HL-60 (cell line): ENCODE measurements around the gene MTHFD1L.

Source experiments
- DNase-seq, 2 experiments: peaks; one replicate each; pipeline ENCODE4 v3.0.0-alpha.2; 2010 to 2020; ENCODE audit warnings: low read depth in 1 of 2, low spot score in 1 of 2
- H3K27ac ChIP-seq: fragments of 250-450 bp; sonication (Bioruptor Pico); replicated peaks from 2 replicates; pipeline ENCODE4 v1.5.1; 2020; ENCODE audit warnings: mild to moderate bottlenecking, moderate library complexity
- H3K27me3 ChIP-seq: fragments of 250-450 bp; sonication (Bioruptor Pico); 2 replicates; pipeline ENCODE4 v1.5.1; 2021; ENCODE audit warnings: mild to moderate bottlenecking, moderate library complexity; ENCODE audit not compliant: insufficient read depth, poor library complexity, severe bottlenecking
- H3K4me3 ChIP-seq: replicated peaks from 2 replicates; pipeline ENCODE4 v1.5.1; 2011; ENCODE audit warnings: mild to moderate bottlenecking, control low read depth, low read length; ENCODE audit not compliant: insufficient read depth
- GABPA ChIP-seq: IDR thresholded peaks from 2 replicates; pipeline ENCODE4 v1.6.1; 2012; ENCODE audit warnings: low read depth
- POLR2AphosphoS5 ChIP-seq: IDR thresholded peaks from 2 replicates; pipeline ENCODE4 v1.6.1; 2012; ENCODE audit warnings: low read depth
- SPI1 ChIP-seq: IDR thresholded peaks from 2 replicates; pipeline ENCODE4 v1.6.1; 2012; ENCODE audit warnings: low read depth, mild to moderate bottlenecking, borderline replicate concordance
- TF ChIP-seq, protein P1 (sequence below): IDR thresholded peaks from one replicate; pipeline ENCODE4 v1.5.1; 2011; ENCODE audit warnings: low read length, control low read depth, inconsistent platforms; ENCODE audit not compliant: insufficient read depth
- TF ChIP-seq, protein P2 (sequence below): IDR thresholded peaks from 2 replicates; pipeline ENCODE4 v1.6.1; 2012; ENCODE audit warnings: low read depth; ENCODE audit not compliant: insufficient replicate concordance

Gene MTHFD1L

DNA sequence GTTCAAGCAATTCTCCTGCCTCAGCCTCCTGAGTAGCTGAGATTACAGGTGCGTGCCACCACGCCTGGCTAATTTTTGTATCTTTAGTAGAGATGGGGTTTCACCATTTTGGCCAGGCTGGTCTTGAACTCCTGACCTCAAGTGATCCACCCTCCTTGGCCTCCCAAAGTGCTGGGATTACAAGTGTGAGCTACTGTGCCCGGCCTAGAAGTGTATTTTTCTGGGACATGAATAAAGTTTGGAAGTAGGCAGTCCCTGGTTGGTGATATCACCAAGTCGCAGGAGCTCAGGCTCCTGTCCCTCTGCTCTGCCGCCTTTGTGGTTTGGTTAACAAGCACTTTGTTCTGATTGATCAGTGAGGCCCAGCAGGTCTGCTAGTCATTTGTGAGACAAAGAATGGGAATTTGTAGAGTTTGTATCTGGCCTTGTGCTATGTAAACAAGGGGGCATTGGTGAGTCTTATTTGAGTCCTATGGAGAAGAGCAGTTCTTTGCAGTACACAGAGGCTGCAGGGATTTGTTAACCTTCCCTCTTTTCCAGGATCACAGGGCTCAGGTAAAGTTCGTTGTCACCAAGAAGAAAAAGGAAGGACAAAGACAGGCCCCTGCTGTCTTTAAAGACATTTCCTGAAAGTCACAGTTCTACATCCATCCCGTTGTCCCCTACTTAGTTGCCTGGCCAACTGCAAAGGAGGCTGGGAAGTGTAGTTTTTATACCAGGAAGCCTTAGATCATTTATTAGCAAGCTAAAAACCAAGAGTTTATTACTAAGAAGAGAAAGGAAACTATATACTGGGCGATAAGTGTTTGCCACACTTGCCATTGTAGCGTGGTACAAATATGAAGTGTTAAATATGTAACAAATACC, 13.1 kb downstream of the MTHFD1L start:
- no peak overlapping the region for H3K4me3 ChIP-seq
- no peak for DNase-seq
- no peaks in the 10 kb centered on the region for H3K27me3 ChIP-seq
- H3K27ac ChIP-seq: no peak overlapping the region
- TF ChIP-seq SPI1: no peak
- no peak for TF ChIP-seq POLR2AphosphoS5
- TF ChIP-seq, protein P1, sequence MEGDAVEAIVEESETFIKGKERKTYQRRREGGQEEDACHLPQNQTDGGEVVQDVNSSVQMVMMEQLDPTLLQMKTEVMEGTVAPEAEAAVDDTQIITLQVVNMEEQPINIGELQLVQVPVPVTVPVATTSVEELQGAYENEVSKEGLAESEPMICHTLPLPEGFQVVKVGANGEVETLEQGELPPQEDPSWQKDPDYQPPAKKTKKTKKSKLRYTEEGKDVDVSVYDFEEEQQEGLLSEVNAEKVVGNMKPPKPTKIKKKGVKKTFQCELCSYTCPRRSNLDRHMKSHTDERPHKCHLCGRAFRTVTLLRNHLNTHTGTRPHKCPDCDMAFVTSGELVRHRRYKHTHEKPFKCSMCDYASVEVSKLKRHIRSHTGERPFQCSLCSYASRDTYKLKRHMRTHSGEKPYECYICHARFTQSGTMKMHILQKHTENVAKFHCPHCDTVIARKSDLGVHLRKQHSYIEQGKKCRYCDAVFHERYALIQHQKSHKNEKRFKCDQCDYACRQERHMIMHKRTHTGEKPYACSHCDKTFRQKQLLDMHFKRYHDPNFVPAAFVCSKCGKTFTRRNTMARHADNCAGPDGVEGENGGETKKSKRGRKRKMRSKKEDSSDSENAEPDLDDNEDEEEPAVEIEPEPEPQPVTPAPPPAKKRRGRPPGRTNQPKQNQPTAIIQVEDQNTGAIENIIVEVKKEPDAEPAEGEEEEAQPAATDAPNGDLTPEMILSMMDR: no peak
- no peak for TF ChIP-seq GABPA
- TF ChIP-seq, protein P2, sequence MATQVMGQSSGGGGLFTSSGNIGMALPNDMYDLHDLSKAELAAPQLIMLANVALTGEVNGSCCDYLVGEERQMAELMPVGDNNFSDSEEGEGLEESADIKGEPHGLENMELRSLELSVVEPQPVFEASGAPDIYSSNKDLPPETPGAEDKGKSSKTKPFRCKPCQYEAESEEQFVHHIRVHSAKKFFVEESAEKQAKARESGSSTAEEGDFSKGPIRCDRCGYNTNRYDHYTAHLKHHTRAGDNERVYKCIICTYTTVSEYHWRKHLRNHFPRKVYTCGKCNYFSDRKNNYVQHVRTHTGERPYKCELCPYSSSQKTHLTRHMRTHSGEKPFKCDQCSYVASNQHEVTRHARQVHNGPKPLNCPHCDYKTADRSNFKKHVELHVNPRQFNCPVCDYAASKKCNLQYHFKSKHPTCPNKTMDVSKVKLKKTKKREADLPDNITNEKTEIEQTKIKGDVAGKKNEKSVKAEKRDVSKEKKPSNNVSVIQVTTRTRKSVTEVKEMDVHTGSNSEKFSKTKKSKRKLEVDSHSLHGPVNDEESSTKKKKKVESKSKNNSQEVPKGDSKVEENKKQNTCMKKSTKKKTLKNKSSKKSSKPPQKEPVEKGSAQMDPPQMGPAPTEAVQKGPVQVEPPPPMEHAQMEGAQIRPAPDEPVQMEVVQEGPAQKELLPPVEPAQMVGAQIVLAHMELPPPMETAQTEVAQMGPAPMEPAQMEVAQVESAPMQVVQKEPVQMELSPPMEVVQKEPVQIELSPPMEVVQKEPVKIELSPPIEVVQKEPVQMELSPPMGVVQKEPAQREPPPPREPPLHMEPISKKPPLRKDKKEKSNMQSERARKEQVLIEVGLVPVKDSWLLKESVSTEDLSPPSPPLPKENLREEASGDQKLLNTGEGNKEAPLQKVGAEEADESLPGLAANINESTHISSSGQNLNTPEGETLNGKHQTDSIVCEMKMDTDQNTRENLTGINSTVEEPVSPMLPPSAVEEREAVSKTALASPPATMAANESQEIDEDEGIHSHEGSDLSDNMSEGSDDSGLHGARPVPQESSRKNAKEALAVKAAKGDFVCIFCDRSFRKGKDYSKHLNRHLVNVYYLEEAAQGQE: no peak

DNA sequence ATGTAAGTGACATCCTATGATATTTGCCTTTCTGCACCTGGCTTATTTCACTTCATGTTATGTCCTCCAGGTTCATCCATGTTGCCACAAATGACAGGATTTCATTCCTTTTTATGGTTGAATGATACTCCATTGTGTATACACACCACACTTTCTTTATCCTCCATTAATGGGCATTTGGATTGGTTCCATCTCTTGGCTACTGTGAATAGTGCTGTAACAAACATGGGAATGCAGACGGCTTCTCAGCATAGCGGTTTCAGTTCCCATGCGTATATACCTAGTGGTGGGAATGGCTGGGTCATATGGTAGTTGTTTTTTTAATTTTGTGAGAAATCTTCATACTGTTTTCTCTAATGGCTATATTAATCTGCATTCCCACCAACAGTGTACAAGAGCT, 14.8 kb downstream of the MTHFD1L start:
- H3K4me3 ChIP-seq: no peak overlapping the region
- H3K27ac ChIP-seq: no peak overlapping the region
- DNase-seq: no peak
- TF ChIP-seq POLR2AphosphoS5 (no peak), GABPA (no peak), SPI1 (no peak)
- TF ChIP-seq, protein P2: no peak
- TF ChIP-seq, protein P1: no peak
- H3K27me3 ChIP-seq: no peaks in the 10 kb centered on the region

DNA sequence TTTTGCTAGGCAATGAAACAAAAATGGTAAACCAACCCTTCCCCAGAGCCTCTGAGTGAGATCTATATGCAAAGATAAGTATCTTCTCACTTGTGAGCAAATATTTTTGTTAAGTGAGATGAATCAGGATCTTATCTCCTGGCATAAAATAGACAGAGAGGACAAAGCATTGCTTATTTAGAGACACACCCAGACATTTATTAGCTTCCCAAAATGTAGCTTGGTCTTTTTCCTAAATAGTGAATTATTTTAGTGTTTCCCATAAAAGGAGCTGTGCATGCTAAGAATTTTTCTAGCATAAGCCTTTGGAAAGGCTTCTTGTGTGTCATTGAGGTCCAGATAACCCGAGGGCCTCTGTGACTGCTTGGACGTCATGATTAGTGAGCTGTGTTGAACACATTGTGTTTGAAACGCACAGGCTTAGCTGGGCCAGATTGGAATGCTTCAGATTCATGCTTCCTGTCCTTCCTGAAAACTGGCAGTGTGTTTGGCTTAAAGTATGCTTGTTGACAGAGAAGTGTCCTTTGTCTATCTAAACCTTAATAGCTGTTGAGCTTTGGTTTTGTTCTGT, 16.5 kb downstream of the MTHFD1L start:
- no peaks in the 10 kb centered on the region for H3K27me3 ChIP-seq
- TF ChIP-seq, protein P1: no peak
- TF ChIP-seq SPI1 (no peak), POLR2AphosphoS5 (no peak), GABPA (no peak)
- TF ChIP-seq, protein P2: no peak
- no peak overlapping the region for H3K4me3 ChIP-seq
- DNase-seq: no peak
- H3K27ac ChIP-seq: no peak overlapping the region
